GM21737 (cell line): ENCODE results near the gene MYO3A.

Experiments used
- ATAC-seq: cut with Tn5 transposase; IDR thresholded peaks from one replicate; pipeline ENCODE4 v1.9.1; 2021; ENCODE audit warnings: mild to moderate bottlenecking, moderate library complexity; ENCODE audit not compliant: unreplicated experiment

Gene MYO3A

GRCh38 chr10:26211781-26212444 is 277.9 kb downstream of the MYO3A start:
- ATAC-seq: no peak

GRCh38 chr10:26212511-26212910 is 278.5 kb downstream of the MYO3A start:
- no peak for ATAC-seq

GRCh38 chr10:26213157-26213800 is 279.2 kb downstream of the MYO3A start:
- ATAC-seq: no peak

DNA sequence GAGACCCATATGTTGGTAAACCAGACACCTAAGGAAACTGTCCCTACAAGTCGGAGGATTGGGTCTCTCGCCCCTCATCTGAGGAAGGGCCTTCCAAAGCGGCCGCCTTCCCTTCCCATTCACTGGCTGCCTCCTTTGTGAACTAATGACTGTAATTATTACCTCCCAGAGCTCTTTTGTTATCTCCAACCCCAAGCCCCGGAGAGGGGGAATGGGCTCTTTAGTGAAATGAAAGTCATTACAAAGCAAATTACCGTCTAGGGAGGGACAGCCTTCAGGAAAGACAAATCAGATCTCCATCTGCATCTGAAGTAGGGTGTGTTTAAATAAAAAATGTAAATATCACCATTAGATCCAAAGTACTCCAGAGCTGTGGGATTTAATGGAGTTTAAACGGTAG is 280.0 kb downstream of the MYO3A start:
- ATAC-seq: no peak

DNA sequence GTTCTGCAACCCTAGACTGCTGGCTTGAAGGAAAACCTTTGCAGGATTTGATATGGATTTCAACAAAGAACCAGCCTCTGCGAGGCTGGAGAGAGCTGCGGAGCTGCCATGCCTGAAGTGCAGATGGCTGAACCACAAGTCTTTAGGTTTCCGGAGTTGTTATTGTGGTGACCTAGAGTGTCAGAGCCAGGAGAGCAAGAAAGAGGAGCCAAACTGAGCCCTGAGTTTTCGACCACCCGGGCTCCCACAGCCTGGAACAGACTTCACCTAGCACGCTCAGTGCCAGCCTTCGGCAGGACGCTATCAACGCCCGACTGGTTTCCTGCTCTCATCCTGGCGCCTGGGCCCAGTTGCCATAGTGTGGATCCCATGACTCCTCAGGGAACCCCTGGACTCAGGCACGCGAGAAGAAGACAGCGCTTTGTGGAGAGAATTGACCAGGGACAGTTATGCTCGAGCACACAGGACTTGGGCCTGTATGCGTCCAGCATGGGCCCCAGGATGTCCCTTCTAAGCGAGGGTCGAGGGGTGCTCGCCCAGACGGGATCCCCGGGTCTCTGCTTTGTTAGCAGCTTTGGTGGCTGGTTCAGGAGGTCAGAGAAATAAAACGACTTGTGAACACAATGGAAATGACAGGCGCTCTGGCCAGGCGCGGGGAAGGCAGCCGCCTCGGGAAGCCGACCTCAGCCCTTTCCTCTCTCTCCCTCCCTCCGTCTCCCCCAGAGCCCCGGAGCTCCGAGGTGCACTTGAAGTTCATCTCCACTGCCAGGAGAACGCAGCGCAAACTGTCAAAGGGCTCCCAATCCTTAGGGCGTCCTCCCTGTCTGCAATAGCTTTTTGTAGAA is 280.7 kb downstream of the MYO3A start:
- ATAC-seq: no peak

- ATAC-seq: no peak
Measured at GRCh38 chr10:26215396-26215934, 281.4 kb downstream of the MYO3A start.

DNA sequence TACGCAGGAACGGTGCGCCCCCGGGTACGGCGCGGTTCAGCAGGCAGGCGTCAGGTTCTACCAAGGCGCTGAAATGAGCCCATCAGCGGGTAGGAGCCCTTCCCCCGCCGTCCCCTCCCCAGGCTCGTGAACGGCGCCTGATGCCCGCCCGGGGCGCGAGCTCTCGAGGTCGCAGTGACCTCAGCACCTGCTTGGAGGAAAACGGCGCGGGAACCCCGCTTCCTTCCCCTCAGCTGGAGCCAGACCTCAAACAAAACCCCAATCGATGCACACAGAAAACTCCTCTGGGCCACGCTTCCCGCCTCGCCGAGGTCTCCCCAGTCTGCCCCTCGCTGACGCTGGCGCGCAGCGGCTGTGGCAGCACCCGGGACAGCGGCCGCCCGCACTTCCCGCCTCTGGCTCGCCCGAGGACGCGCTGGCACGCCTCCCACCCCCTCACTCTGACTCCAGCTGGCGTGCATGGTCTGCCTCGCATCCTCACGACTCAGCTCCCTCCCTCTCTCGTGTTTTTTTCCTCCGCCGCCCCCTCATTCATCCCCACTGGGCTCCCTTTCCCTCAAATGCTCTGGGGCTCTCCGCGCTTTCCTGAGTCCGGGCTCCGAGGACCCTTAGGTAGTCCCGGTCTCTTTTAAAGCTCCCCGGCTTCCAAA is 282.0 kb downstream of the MYO3A start:
- ATAC-seq: no peak

GRCh38 chr10:26216585-26217395 is 282.8 kb downstream of the MYO3A start, which contains the start of gene GAD2:
Gene GAD2, plus strand, starts transcription at chr10:26216774. Its CDS starts 36 bp downstream, at chr10:26216810.
- ATAC-seq: no peak

DNA sequence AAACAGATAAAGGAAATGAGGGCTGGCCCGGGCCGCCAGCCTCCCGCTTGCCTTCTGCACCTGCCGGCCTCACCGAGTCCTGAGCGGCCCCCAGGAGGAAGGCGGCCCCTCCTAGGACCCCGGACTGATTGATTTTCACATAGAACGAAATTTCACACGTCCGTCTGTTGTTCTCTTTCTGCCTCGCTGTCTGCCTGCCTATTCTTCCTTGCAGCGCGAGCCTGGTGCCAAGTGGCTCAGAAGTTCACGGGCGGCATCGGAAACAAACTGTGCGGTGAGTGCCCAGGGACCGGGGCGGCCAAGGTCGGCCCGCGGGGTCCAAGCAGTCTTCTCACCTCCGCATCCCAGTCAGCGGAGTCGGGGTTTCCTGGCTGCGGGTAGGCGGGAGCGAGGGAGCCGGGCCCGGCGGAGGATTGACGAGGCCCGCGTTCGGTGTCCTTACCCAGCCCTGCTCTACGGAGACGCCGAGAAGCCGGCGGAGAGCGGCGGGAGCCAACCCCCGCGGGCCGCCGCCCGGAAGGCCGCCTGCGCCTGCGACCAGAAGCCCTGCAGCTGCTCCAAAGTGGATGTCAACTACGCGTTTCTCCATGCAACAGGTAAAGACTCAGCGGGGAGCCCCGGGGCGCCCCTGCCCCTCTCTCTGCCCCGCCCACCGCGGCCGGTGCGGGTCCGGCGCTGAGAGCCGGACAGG is 283.5 kb downstream of the MYO3A start:
- no peak for ATAC-seq

- ATAC-seq: no peak
Measured at GRCh38 chr10:26219676-26220075, 285.6 kb downstream of the MYO3A start.

- no peak for ATAC-seq
Measured at GRCh38 chr10:26220901-26221300, 286.9 kb downstream of the MYO3A start.

GRCh38 chr10:26221541-26221940 is 287.5 kb downstream of the MYO3A start:
- no peak for ATAC-seq

- no peak for ATAC-seq
Measured at GRCh38 chr10:26222563-26222962, 288.5 kb downstream of the MYO3A start.

GRCh38 chr10:26225322-26225721 is 291.3 kb downstream of the MYO3A start:
- no peak for ATAC-seq

GRCh38 chr10:26227786-26228185 is 293.8 kb downstream of the MYO3A start:
- ATAC-seq: no peak

DNA sequence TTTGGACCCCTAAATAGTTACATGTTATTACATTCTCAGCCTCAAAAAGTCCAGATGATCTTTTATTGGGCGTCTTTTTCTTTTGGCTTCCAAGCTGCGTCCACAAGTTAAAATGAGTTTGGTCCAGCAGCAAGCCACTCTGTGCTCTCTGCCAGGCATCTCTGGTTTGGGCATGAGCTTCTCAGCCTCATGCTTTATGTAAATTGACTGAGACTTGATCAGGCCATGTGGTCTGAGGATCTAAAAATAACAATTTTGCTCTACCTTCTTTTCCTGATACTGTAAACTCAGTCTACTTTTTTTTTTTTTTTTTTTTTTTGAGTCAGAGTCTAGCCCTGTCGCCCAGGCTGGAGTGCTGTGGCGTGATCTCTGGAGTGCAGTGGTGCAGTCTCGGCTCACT is 298.1 kb downstream of the MYO3A start:
- no peak for ATAC-seq

GRCh38 chr10:26235761-26236160 is 301.7 kb downstream of the MYO3A start:
- ATAC-seq: no peak

- no peak for ATAC-seq
Measured at GRCh38 chr10:26238378-26238777, 304.3 kb downstream of the MYO3A start.

GRCh38 chr10:26242706-26243350 is 308.8 kb downstream of the MYO3A start:
- no peak for ATAC-seq
